ENCODE measurements around the gene RRAS.
"Not testable (repeated sequence)": the region's sequence is repeated elsewhere in the genome, so short reads cannot be mapped to it uniquely, and the experiment has no call there.

The RRAS gene

DNA sequence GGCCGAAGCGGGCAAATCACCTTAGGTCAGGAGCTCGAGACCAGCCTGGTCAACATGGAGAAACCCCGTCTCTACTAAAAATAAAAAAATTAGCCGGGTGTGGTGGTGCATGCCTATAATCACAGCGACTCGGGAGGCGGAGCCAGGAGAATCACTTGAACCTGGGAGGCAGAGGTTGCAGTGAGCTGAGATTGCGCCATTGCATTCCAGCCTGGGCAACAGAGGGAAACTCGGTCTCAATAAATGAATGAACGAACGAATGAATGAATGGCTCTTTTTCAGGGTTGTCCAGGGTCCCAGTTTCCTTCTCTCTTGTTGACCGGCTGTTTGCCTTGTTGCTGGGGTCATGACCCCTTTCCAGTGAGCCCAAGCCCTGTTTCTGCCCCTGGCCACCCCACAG, 22.1 kb downstream of the RRAS start:
- H3K27ac ChIP-seq (ENCODE audit: low read length); H3K9me3 ChIP-seq (ENCODE audit: control insufficient read depth in 1 of 2, low read length in 2 of 2); H3K27me3 ChIP-seq (ENCODE audit: low read depth, low read length); H3K4me3 ChIP-seq (ENCODE audit: low read depth in 1 of 2, low read length in 2 of 2); H3K4me1 ChIP-seq (ENCODE audit: control insufficient read depth in 1 of 2, insufficient read depth in 2 of 2, low read length in 2 of 2): not testable (repeated sequence)
- peaks cover 20 to 57% of the 10 kb centered on the region in 2 donors for H3K36me3 ChIP-seq (ENCODE audit: control insufficient read depth in 1 of 2, insufficient read depth in 2 of 2, low read length in 2 of 2)

DNA sequence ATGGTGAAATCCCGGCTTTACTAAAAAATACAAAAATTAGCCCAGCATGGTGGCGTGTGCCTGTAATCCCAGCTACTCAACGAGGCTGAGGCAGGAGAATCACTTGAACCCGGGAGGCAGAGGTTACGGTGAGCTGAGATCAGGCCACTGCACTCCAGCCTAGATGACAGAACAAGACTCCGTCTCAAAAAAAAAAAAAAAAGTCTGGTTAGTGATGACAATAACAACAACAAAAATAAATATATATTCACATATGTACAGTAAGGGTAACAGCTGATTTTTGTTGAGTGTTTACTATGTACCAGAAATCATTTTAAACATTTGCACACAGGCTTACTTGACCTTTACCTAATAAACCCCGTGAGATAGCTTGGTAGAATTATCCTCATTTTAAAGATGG, 23.0 kb downstream of the RRAS start:
- no peaks in the 10 kb centered on the region for H3K9me3 ChIP-seq (ENCODE audit: control insufficient read depth in 1 of 2, low read length in 2 of 2)
- no peak overlapping the region for H3K27ac ChIP-seq (ENCODE audit: low read length)
- no peak overlapping the region for H3K4me3 ChIP-seq (ENCODE audit: low read depth in 1 of 2, low read length in 2 of 2)
- peaks cover 20 to 57% of the 10 kb centered on the region in 2 donors for H3K36me3 ChIP-seq (ENCODE audit: control insufficient read depth in 1 of 2, insufficient read depth in 2 of 2, low read length in 2 of 2)
- peaks cover 0 to 3% of the 10 kb centered on the region in 2 donors for H3K4me1 ChIP-seq (ENCODE audit: control insufficient read depth in 1 of 2, insufficient read depth in 2 of 2, low read length in 2 of 2)
- no peaks in the 10 kb centered on the region for H3K27me3 ChIP-seq (ENCODE audit: low read depth, low read length)

DNA sequence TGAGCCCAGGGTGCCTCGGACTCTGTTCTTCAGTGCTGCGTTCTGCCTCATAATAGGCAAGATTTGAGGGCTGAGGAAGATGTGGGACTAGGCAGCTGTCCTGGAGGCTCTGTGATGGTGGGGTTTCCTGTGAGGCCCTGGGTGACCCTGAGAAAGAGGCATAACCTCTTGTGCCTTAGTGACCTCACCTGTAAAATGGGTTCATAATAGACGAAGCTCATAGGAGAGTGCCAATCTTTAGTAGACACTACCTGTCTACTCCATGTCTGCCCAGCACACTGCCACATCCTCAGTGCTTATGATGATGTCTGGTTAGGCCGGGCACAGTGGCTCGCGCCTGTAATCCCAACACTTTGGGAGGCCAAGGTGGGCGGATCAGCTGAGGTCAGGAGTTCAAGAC, 23.4 kb downstream of the RRAS start:
- H3K27ac ChIP-seq (ENCODE audit: low read length) = no peak overlapping the region
- H3K9me3 ChIP-seq (ENCODE audit: control insufficient read depth in 1 of 2, low read length in 2 of 2) = no peaks in the 10 kb centered on the region
- no peaks in the 10 kb centered on the region for H3K27me3 ChIP-seq (ENCODE audit: low read depth, low read length)
- H3K4me3 ChIP-seq (ENCODE audit: low read depth in 1 of 2, low read length in 2 of 2) = no peak overlapping the region
- H3K36me3 ChIP-seq (ENCODE audit: control insufficient read depth in 1 of 2, insufficient read depth in 2 of 2, low read length in 2 of 2) = peaks cover 20 to 57% of the 10 kb centered on the region in 2 donors
- H3K4me1 ChIP-seq (ENCODE audit: control insufficient read depth in 1 of 2, insufficient read depth in 2 of 2, low read length in 2 of 2) = peaks cover 0 to 3% of the 10 kb centered on the region in 2 donors

DNA sequence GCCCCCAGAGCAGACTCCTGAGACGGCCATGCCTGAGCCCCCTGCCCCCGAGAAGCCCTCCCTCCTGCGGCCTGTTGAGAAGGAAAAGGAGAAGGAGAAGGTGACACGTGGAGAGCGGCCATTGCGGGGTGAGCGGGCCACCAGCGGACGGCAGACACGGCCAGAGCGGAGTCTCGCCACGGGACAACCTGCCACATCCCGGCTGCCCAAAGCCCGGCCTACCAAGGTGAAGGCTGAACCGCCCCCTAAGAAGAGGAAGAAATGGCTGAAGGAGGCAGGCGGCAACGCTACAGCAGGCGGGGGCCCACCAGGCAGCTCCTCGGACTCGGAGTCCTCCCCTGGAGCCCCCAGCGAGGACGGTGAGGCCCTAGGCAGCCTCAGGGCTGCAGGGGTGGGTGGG, 24.1 kb downstream of the RRAS start:
- Histone ChIP-seq H3K9me3 (ENCODE audit: control insufficient read depth in 1 of 2, low read length in 2 of 2) (no peaks in the 10 kb centered on the region), H3K27ac (ENCODE audit: low read length) (no peak overlapping the region), H3K27me3 (ENCODE audit: low read depth, low read length) (no peaks in the 10 kb centered on the region), H3K4me1 (ENCODE audit: control insufficient read depth in 1 of 2, insufficient read depth in 2 of 2, low read length in 2 of 2) (peaks cover 0 to 3% of the 10 kb centered on the region in 2 donors), H3K4me3 (ENCODE audit: low read depth in 1 of 2, low read length in 2 of 2) (no peak overlapping the region), H3K36me3 (ENCODE audit: control insufficient read depth in 1 of 2, insufficient read depth in 2 of 2, low read length in 2 of 2) (peaks cover 20 to 57% of the 10 kb centered on the region in 2 donors)

DNA sequence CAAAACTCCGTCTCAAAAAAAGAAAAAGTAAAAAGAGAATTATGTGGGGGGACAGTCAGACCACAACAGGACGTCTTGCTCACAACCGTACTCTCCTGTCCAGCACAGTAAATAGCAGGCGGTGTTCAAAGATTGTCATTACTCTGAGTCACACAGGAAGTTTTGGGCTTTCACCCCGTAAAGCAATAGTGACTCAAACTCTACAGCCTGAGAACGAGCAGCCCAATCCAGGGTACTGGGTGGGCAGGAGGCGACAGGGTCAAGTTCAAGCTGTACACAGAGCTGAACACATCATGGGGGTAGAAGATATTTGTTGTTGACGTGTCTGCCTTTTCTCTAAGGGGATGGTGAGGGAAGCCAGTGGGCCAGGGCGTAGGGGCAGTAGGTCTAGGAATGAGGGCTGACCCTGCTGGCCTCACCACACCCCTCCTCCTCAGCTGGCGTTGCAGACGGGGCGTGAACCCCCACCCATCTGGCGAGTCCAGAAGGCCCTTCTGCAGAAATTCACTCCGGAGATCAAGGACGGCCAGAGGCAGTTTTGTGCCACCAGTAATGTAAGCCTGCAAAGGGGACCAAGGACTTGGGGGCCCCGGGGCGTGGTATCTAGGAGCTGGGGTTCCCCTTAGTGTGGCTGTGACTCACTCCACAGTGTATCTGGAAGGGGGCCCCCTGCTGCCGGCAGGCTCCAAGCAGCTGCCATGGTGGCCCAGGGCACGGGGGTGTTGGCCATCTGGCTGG, 25.7 kb downstream of the RRAS start:
- Histone ChIP-seq H3K27me3 (ENCODE audit: low read depth, low read length) (no peaks in the 10 kb centered on the region), H3K4me1 (ENCODE audit: control insufficient read depth in 1 of 2, insufficient read depth in 2 of 2, low read length in 2 of 2) (peaks cover 0 to 3% of the 10 kb centered on the region in 2 donors), H3K27ac (ENCODE audit: low read length) (no peak overlapping the region), H3K4me3 (ENCODE audit: low read depth in 1 of 2, low read length in 2 of 2) (no peak overlapping the region), H3K36me3 (ENCODE audit: control insufficient read depth in 1 of 2, insufficient read depth in 2 of 2, low read length in 2 of 2) (peaks cover 15 to 53% of the 10 kb centered on the region in 2 donors), H3K9me3 (ENCODE audit: control insufficient read depth in 1 of 2, low read length in 2 of 2) (no peaks in the 10 kb centered on the region)

DNA sequence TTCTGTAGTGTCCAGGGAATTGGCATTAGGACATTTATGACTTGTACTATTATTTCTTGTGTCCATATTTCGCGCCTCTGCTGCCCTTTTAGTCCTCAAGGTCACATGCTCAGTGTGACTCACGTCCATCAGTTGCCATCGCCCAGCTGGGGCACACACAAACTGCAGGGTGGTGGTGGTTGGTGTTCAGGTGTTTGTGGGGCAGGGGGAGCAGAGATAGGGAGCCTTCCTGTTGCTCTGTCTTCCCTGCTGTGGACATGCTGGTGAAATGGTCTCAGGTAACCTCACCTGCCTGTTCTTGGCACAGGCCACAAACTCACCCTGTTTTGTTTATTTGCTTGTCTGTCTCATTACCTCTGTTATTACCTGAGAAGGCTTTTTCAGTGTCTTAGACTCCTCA, 26.6 kb downstream of the RRAS start:
- Histone ChIP-seq H3K27me3 (ENCODE audit: low read depth, low read length) (no peaks in the 10 kb centered on the region), H3K4me3 (ENCODE audit: low read depth in 1 of 2, low read length in 2 of 2) (no peak overlapping the region), H3K4me1 (ENCODE audit: control insufficient read depth in 1 of 2, insufficient read depth in 2 of 2, low read length in 2 of 2) (peaks cover 0 to 3% of the 10 kb centered on the region in 2 donors), H3K36me3 (ENCODE audit: control insufficient read depth in 1 of 2, insufficient read depth in 2 of 2, low read length in 2 of 2) (peaks cover 15 to 56% of the 10 kb centered on the region in 2 donors), H3K27ac (ENCODE audit: low read length) (no peak overlapping the region), H3K9me3 (ENCODE audit: control insufficient read depth in 1 of 2, low read length in 2 of 2) (no peaks in the 10 kb centered on the region)

DNA sequence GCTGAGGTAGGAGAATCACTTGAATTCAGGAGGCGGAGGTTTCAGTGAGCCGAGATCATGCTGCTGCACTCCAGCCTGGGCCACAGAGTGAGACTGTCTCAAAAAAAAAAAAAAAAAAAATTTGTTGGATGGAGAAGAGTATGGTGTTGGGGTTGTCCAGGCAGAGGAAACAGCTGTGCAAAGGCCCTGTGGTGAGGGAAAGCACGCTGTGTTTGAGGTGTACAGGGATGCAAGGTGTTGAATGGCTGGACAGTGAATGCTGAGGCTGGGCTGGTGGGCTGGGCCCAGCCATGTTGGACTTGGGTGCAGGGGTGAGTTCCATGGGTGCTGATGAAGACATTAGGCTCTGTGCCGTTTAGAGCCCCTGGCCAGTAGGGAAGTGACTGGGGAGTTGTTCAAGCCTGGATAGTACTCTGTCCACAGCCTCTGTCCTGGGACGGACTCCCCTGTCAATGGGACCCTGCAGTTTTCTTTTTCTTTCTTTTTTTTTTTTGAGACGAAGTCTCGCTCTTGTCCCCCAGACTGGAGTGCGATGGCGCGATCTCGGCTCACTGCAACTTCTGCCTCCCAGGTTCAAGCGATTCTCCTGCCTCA, 30.3 kb downstream of the RRAS start:
- Histone ChIP-seq H3K36me3 (ENCODE audit: control insufficient read depth in 1 of 2, insufficient read depth in 2 of 2, low read length in 2 of 2) (peaks cover 3 to 41% of the 10 kb centered on the region in 2 donors), H3K9me3 (ENCODE audit: control insufficient read depth in 1 of 2, low read length in 2 of 2) (no peaks in the 10 kb centered on the region), H3K27me3 (ENCODE audit: low read depth, low read length) (no peaks in the 10 kb centered on the region), H3K27ac (ENCODE audit: low read length) (no peak overlapping the region), H3K4me3 (ENCODE audit: low read depth in 1 of 2, low read length in 2 of 2) (no peak overlapping the region), H3K4me1 (ENCODE audit: control insufficient read depth in 1 of 2, insufficient read depth in 2 of 2, low read length in 2 of 2) (peaks cover 0 to 3% of the 10 kb centered on the region in 2 donors)

DNA sequence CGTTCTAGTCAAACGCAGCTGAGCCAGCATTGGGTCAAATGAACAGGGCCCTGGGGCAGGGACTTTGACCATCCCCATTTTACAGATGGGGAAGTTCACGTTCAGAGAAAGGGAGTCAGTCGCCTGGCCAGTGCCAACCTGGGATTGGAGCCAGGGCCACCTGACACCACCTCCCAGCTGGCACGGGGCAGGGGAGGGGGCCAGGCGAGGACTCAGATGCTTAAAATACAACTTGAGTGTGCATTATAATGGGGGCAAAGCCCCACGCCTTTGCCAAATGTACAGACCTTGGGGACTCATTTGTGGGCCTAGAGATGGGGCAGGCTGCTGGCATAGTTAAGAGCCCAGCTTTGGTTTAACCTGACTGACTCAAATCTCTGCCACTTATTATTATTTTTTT, 34.3 kb downstream of the RRAS start:
- Histone ChIP-seq H3K27me3 (ENCODE audit: low read depth, low read length) (no peaks in the 10 kb centered on the region), H3K4me3 (ENCODE audit: low read depth in 1 of 2, low read length in 2 of 2) (no peak overlapping the region), H3K9me3 (ENCODE audit: control insufficient read depth in 1 of 2, low read length in 2 of 2) (no peaks in the 10 kb centered on the region), H3K27ac (ENCODE audit: low read length) (no peak overlapping the region), H3K4me1 (ENCODE audit: control insufficient read depth in 1 of 2, insufficient read depth in 2 of 2, low read length in 2 of 2) (no peaks in the 10 kb centered on the region), H3K36me3 (ENCODE audit: control insufficient read depth in 1 of 2, insufficient read depth in 2 of 2, low read length in 2 of 2) (peaks cover 15 to 59% of the 10 kb centered on the region in 2 donors)

DNA sequence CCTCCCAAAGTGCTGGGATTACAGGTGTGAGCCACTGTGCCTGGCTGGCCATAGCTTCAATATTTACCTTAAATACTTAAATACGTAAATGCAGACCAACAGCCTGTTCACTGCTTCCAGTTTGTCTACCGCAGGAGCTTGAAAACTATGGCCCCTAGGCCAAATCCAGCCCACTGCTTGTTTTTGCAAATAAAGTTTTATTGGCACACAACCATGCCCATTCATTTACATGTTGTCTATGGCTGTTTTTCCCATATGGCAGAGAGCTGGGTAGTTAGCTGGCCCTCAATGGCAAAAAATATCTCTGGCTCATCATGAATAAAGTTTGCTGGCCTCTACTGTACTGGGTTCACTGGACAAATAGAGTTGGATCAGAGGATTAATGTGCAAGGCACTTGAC, 37.1 kb downstream of the RRAS start:
- Histone ChIP-seq H3K4me3 (ENCODE audit: low read depth in 1 of 2, low read length in 2 of 2) (no peak overlapping the region), H3K9me3 (ENCODE audit: control insufficient read depth in 1 of 2, low read length in 2 of 2) (no peaks in the 10 kb centered on the region), H3K27me3 (ENCODE audit: low read depth, low read length) (no peaks in the 10 kb centered on the region), H3K36me3 (ENCODE audit: control insufficient read depth in 1 of 2, insufficient read depth in 2 of 2, low read length in 2 of 2) (peaks cover 20 to 54% of the 10 kb centered on the region in 2 donors), H3K4me1 (ENCODE audit: control insufficient read depth in 1 of 2, insufficient read depth in 2 of 2, low read length in 2 of 2) (no peaks in the 10 kb centered on the region), H3K27ac (ENCODE audit: low read length) (no peak overlapping the region)

DNA sequence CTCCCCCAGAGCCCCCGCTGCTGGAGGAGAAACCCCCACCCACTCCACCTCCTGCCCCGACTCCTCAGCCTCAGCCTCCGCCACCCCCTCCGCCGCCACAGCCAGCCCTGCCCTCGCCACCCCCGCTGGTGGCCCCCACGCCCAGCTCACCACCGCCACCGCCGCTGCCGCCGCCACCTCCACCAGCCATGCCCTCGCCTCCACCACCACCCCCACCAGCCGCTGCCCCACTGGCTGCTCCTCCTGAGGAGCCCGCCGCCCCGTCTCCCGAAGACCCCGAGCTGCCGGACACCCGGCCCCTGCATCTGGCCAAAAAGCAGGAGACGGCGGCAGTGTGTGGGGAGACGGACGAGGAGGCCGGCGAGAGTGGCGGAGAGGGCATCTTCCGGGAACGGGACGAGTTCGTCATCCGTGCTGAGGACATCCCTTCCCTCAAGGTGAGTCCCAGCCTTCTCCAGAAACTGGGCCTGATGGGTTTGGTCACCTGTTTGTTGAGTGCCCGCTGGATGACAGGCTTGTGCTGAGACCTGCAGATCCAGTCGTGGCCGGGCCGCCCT, 38.4 kb downstream of the RRAS start:
- Histone ChIP-seq H3K36me3 (ENCODE audit: control insufficient read depth in 1 of 2, insufficient read depth in 2 of 2, low read length in 2 of 2) (peaks cover 16 to 60% of the 10 kb centered on the region in 2 donors), H3K27ac (ENCODE audit: low read length) (no peak overlapping the region), H3K4me1 (ENCODE audit: control insufficient read depth in 1 of 2, insufficient read depth in 2 of 2, low read length in 2 of 2) (no peaks in the 10 kb centered on the region), H3K4me3 (ENCODE audit: low read depth in 1 of 2, low read length in 2 of 2) (no peak overlapping the region), H3K9me3 (ENCODE audit: control insufficient read depth in 1 of 2, low read length in 2 of 2) (no peaks in the 10 kb centered on the region), H3K27me3 (ENCODE audit: low read depth, low read length) (no peaks in the 10 kb centered on the region)

DNA sequence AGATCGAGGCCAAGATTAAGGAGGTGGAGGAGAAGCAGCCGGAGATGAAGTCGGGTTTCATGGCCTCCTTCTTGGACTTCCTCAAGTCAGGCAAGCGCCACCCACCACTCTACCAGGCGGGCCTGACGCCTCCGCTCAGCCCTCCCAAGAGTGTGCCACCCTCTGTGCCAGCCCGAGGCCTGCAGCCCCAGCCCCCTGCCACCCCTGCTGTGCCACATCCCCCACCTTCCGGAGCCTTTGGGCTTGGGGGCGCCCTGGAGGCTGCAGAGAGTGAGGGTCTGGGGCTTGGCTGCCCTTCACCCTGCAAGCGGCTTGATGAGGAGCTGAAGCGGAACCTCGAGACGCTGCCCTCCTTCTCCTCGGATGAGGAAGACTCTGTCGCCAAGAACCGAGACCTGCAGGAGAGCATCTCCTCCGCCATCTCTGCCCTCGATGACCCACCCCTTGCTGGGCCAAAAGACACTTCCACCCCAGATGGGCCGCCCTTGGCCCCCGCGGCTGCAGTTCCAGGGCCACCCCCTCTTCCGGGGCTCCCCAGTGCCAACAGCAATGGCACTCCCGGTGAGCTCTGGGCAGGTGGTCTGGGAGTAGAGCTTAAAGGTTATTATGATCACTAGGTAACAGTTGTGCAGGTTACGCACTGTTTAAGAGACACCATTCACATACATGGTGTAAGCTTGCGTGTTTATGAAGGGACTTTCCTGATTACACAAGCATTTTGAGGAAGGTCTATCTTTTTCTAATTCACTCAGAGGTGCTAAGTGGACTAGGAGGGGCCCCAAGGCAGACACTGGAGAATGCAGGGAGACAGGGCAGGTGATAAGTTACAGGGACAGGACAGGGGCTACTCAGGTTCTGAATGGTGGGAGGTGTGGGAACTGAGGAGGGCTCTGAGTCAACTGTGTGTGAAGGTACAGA, 40.3 kb downstream of the RRAS start:
- no peaks in the 10 kb centered on the region for H3K9me3 ChIP-seq (ENCODE audit: control insufficient read depth in 1 of 2, low read length in 2 of 2)
- H3K4me3 ChIP-seq (ENCODE audit: low read depth in 1 of 2, low read length in 2 of 2) = no peak overlapping the region
- H3K4me1 ChIP-seq (ENCODE audit: control insufficient read depth in 1 of 2, insufficient read depth in 2 of 2, low read length in 2 of 2) = no peaks in the 10 kb centered on the region
- H3K27me3 ChIP-seq (ENCODE audit: low read depth, low read length) = no peaks in the 10 kb centered on the region
- no peak overlapping the region for H3K27ac ChIP-seq (ENCODE audit: low read length)
- H3K36me3 ChIP-seq (ENCODE audit: control insufficient read depth in 1 of 2, insufficient read depth in 2 of 2, low read length in 2 of 2) = peaks cover 16 to 68% of the 10 kb centered on the region in 2 donors
